ENCODE results near the gene SOD3. TPM values are rescaled to one million over a fixed set of nuclear protein-coding genes. Genes with fewer than 3 reads are reported as not detected.

SOD3 gene
- total and polyA plus RNA-seq, 10 of the 15 experiments (the other 5 are each of a cell fraction or from before 2014, with no cell fraction given), result not detected

DNA sequence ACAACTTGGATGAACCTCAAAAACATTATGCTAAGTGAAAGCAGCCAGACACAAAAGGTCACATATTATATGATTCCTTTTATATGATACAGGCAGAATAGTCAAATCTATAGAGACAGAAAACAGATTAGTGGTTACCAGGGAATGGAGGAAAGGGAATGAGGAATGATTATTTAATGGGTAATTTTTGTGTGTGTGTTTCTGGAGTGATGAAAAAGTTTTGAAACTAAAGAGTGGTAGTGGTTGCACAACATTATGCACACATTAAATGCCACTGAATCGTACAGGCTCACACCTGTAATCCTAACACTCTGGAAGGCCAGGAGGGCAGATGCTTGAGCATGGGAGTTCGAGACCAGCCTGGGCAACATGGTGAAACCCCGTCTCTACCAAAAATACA is 19.6 kb upstream of the SOD3 start:
- Histone ChIP-seq H3K79me2 (ENCODE audit: control insufficient read depth, insufficient read depth, low read length) (no peaks in the 10 kb centered on the region), H4K20me1 (ENCODE audit: control insufficient read depth, insufficient read depth) (no peaks in the 10 kb centered on the region), H3K4me3 (no peak overlapping the region), H3K27ac (ENCODE audit: control insufficient read depth, insufficient read depth) (no peak overlapping the region), H3K4me2 (ENCODE audit: control insufficient read depth, insufficient read depth) (no peak overlapping the region), H3K9ac (ENCODE audit: control insufficient read depth, insufficient read depth, low read length) (no peak overlapping the region), H3K4me1 (ENCODE audit: control insufficient read depth, insufficient read depth, low read length) (no peaks in the 10 kb centered on the region), H3K36me3 (ENCODE audit: control insufficient read depth in 2 of 2, insufficient read depth in 2 of 2, low read length in 1 of 2) (no peaks in the 10 kb centered on the region), H2AFZ (ENCODE audit: control insufficient read depth, low read depth, low read length) (no peak overlapping the region), H3K9me3 (replicated peaks; ENCODE audit: control insufficient read depth, insufficient read depth, low read length) (no peaks in the 10 kb centered on the region), H3K27me3 (replicated peaks in 1 of 2; ENCODE audit: control insufficient read depth in 2 of 2, insufficient read depth in 2 of 2, low read length in 1 of 2) (no peaks in the 10 kb centered on the region)
- BruUV-seq (replicated peaks), result no TSS peak
- SMC1A ChIA-PET (ENCODE audit: uncharacterized antibody, unreplicated experiment), result no interaction called here
- in situ Hi-C loops (cut with MboI), result no loop called here
- intact Hi-C loops (cut with micrococcal nuclease; ENCODE audit: unreplicated experiment), result no loop called here
- ATAC-seq (no peak), FAIRE-seq (no peak), DNase-seq (ENCODE audit: low read depth, low spot score) (no peak)
- RAD21 ChIA-PET (ENCODE audit: unreplicated experiment), result no interaction called here
- WGBS (ENCODE audit: insufficient coverage, insufficient replicate concordance, low lambda C conversion rate, missing lambda C conversion rate), result 8% methylated on average over 3 of the region's 3 CpGs
- CTCF ChIA-PET, result no interaction called here
- POLR2A ChIA-PET, result no interaction called here
- TF ChIP-seq EED (IDR thresholded peaks at IDR 0.05; ENCODE audit: low read depth), result no peak
- TF ChIP-seq, protein P1, sequence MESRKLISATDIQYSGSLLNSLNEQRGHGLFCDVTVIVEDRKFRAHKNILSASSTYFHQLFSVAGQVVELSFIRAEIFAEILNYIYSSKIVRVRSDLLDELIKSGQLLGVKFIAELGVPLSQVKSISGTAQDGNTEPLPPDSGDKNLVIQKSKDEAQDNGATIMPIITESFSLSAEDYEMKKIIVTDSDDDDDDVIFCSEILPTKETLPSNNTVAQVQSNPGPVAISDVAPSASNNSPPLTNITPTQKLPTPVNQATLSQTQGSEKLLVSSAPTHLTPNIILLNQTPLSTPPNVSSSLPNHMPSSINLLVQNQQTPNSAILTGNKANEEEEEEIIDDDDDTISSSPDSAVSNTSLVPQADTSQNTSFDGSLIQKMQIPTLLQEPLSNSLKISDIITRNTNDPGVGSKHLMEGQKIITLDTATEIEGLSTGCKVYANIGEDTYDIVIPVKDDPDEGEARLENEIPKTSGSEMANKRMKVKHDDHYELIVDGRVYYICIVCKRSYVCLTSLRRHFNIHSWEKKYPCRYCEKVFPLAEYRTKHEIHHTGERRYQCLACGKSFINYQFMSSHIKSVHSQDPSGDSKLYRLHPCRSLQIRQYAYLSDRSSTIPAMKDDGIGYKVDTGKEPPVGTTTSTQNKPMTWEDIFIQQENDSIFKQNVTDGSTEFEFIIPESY (IDR thresholded peaks at IDR 0.05), result no peak
- no peak for TF ChIP-seq SMARCA5 (IDR thresholded peaks at IDR 0.05)
- TF ChIP-seq, protein P2, sequence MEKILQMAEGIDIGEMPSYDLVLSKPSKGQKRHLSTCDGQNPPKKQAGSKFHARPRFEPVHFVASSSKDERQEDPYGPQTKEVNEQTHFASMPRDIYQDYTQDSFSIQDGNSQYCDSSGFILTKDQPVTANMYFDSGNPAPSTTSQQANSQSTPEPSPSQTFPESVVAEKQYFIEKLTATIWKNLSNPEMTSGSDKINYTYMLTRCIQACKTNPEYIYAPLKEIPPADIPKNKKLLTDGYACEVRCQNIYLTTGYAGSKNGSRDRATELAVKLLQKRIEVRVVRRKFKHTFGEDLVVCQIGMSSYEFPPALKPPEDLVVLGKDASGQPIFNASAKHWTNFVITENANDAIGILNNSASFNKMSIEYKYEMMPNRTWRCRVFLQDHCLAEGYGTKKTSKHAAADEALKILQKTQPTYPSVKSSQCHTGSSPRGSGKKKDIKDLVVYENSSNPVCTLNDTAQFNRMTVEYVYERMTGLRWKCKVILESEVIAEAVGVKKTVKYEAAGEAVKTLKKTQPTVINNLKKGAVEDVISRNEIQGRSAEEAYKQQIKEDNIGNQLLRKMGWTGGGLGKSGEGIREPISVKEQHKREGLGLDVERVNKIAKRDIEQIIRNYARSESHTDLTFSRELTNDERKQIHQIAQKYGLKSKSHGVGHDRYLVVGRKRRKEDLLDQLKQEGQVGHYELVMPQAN (conservative IDR thresholded peaks at IDR 0.05), result no peak
- no peak for TF ChIP-seq HCFC1 (IDR thresholded peaks at IDR 0.05; ENCODE audit: low read length)
- TF ChIP-seq JUND (IDR thresholded peaks at IDR 0.05; ENCODE audit: low read depth, low read length), result no peak
- TF ChIP-seq ZNF217 (IDR thresholded peaks at IDR 0.05), result no peak
- TF ChIP-seq E4F1 (IDR thresholded peaks at IDR 0.05; ENCODE audit: borderline replicate concordance, partially characterized antibody), result no peak
- TF ChIP-seq, protein P3, sequence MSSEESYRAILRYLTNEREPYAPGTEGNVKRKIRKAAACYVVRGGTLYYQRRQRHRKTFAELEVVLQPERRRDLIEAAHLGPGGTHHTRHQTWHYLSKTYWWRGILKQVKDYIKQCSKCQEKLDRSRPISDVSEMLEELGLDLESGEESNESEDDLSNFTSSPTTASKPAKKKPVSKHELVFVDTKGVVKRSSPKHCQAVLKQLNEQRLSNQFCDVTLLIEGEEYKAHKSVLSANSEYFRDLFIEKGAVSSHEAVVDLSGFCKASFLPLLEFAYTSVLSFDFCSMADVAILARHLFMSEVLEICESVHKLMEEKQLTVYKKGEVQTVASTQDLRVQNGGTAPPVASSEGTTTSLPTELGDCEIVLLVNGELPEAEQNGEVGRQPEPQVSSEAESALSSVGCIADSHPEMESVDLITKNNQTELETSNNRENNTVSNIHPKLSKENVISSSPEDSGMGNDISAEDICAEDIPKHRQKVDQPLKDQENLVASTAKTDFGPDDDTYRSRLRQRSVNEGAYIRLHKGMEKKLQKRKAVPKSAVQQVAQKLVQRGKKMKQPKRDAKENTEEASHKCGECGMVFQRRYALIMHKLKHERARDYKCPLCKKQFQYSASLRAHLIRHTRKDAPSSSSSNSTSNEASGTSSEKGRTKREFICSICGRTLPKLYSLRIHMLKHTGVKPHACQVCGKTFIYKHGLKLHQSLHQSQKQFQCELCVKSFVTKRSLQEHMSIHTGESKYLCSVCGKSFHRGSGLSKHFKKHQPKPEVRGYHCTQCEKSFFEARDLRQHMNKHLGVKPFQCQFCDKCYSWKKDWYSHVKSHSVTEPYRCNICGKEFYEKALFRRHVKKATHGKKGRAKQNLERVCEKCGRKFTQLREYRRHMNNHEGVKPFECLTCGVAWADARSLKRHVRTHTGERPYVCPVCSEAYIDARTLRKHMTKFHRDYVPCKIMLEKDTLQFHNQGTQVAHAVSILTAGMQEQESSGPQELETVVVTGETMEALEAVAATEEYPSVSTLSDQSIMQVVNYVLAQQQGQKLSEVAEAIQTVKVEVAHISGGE (CRISPR knock-in tag; IDR thresholded peaks at IDR 0.05), result no peak
- TF ChIP-seq REST (IDR thresholded peaks at IDR 0.05; ENCODE audit: low read depth, low read length), result no peak
- TF ChIP-seq NR2F1 (conservative IDR thresholded peaks at IDR 0.05), result no peak
- TF ChIP-seq YY1 (IDR thresholded peaks at IDR 0.05; ENCODE audit: low read depth, low read length), result no peak

Measured in GM12878 (cell line).